A549 (cell line): ENCODE measurements around the gene CATSPERZ. TPM values are rescaled to one million over a fixed set of nuclear protein-coding genes. Genes with fewer than 3 reads are reported as not detected.
A peak's percentile ranks its signal among the peaks of the same experiment; 100 is the strongest.

ENCODE experiments used
- ATAC-seq, 2 experiments: fragments of 200-7000 bp in 1 of 2; fragments of >200 bp in 1 of 2; cut with Nextera tagmentation in 1 of 2; cut with Tn5 transposase in 1 of 2; 3 replicates each; pipeline versions ENCODE4 v1.8.0 to v1.9.1; 2018 to 2020; ENCODE audit warnings: mild to moderate bottlenecking in 1 of 2, moderate library complexity in 1 of 2
- CTCF ChIA-PET: fragments of 300-600 bp; sonication (Branson Sonifier 250); formaldehyde crosslinking; extraction: SDS; loops from one replicate; lab custom pipeline; 2021; ENCODE audit warnings: antibody characterized with exemption, inconsistent platforms; lab: Yijun Ruan, JAX
- POLR2A ChIA-PET: fragments of 350-600 bp; formaldehyde crosslinking; extraction: SDS; loops from one replicate; lab custom pipeline; 2021; ENCODE audit warnings: antibody characterized with exemption, inconsistent platforms; lab: Yijun Ruan, JAX
- DNase-seq, 2 experiments: peaks; one replicate each; pipeline versions ENCODE4 v3.0.0 to v3.0.0-alpha.2; 2011 to 2016; ENCODE audit warnings: low read depth in 1 of 2, low spot score in 1 of 2
- FAIRE-seq: peaks from 2 replicates; lab custom pipeline; 2011; peaks lifted over from hg19 to GRCh38; lab: Jason Lieb, UNC
- H3K27ac ChIP-seq, 2 experiments: fragments of >200 bp; sonication (Bioruptor Twin); formaldehyde crosslinking; 3 replicates each; pipeline ENCODE4 v1.5.1; 2016 to 2017
- H3K4me1 ChIP-seq: fragments of >200 bp; sonication (Bioruptor Twin); formaldehyde crosslinking; 3 replicates; pipeline ENCODE4 v1.6.1; 2016
- H3K4me2 ChIP-seq: fragments of >200 bp; sonication (Bioruptor Twin); formaldehyde crosslinking; 3 replicates; pipeline ENCODE4 v1.6.1; 2016
- H3K4me3 ChIP-seq: fragments of >200 bp; sonication (Bioruptor Twin); formaldehyde crosslinking; 3 replicates; pipeline ENCODE4 v1.5.1; 2016
- H3K9me3 ChIP-seq: fragments of >200 bp; sonication (Bioruptor Twin); formaldehyde crosslinking; 3 replicates; pipeline ENCODE4 v1.6.1; 2016
- CBX8 ChIP-seq: fragments of 200-600 bp; sonication (generic); IDR thresholded peaks from 2 replicates; pipeline ENCODE4 v1.6.1; 2016
- CEBPB ChIP-seq, 2 experiments: fragments of >200 bp in 1 of 2; sonication (Bioruptor Twin) in 1 of 2; formaldehyde crosslinking in 1 of 2; IDR thresholded peaks; 2 replicates each; pipeline ENCODE4 v1.6.1; 2012 to 2016
- CHD2 ChIP-seq: fragments of 150-350 bp; IDR thresholded peaks from 2 replicates; pipeline ENCODE4 v1.6.1; 2014; ENCODE audit warnings: low read length; ENCODE audit not compliant: partially characterized antibody
- EHMT2 ChIP-seq: fragments of 200-600 bp; sonication (generic); IDR thresholded peaks from 2 replicates; pipeline ENCODE4 v1.6.1; 2016; ENCODE audit warnings: antibody characterized with exemption, low read depth, mild to moderate bottlenecking, moderate library complexity
- ESRRA ChIP-seq: fragments of 150-350 bp; IDR thresholded peaks from 2 replicates; pipeline ENCODE4 v1.6.1; 2014; ENCODE audit warnings: mild to moderate bottlenecking, low read length, borderline replicate concordance
- KDM1A ChIP-seq: fragments of 200-600 bp; sonication (generic); IDR thresholded peaks from 2 replicates; pipeline ENCODE4 v1.6.1; 2016; ENCODE audit warnings: low read depth, mild to moderate bottlenecking
- POLR2A ChIP-seq: IDR thresholded peaks from 2 replicates; pipeline ENCODE4 v1.6.1; 2012; ENCODE audit warnings: mild to moderate bottlenecking, low read length
- POLR2AphosphoS2 ChIP-seq: conservative IDR thresholded peaks from 2 replicates; pipeline ENCODE4 v1.6.1; 2012; ENCODE audit warnings: low read length, improper control_type of control experiment, inconsistent platforms
- RAD21 ChIP-seq, 2 experiments: fragments of >200 bp in 1 of 2; sonication (Bioruptor Twin) in 1 of 2; formaldehyde crosslinking in 1 of 2; IDR thresholded peaks in 1 of 2; conservative IDR thresholded peaks in 1 of 2; 2 replicates in 1 of 2; 3 replicates in 1 of 2; pipeline ENCODE4 v1.6.1; 2012 to 2018; ENCODE audit warnings: inconsistent platforms in 1 of 2
- RARB ChIP-seq: fragments of 250-450 bp; sonication (Bioruptor Pico); IDR thresholded peaks from 2 replicates; pipeline ENCODE4 v1.8.0; 2021; ENCODE audit warnings: mild to moderate bottlenecking, moderate library complexity
- RCOR1 ChIP-seq: fragments of 150-350 bp; IDR thresholded peaks from 2 replicates; pipeline ENCODE4 v1.6.1; 2014; ENCODE audit warnings: antibody characterized with exemption, low read length, low read depth
- RFX5 ChIP-seq: fragments of 450-650 bp; IDR thresholded peaks from 2 replicates; pipeline ENCODE4 v1.7.1; 2014; ENCODE audit warnings: antibody characterized with exemption, mild to moderate bottlenecking, moderate library complexity
- SMC3 ChIP-seq: fragments of >200 bp; sonication (Bioruptor Twin); formaldehyde crosslinking; IDR thresholded peaks from 3 replicates; pipeline ENCODE4 v1.6.1; 2018; ENCODE audit warnings: inconsistent platforms
- ZC3H11A ChIP-seq: fragments of 450-650 bp; IDR thresholded peaks from 2 replicates; pipeline ENCODE4 v1.6.1; 2014; ENCODE audit warnings: antibody characterized with exemption, mild to moderate bottlenecking
- ZSCAN20 ChIP-seq: fragments of 250-450 bp; sonication (Bioruptor Pico); IDR thresholded peaks from 2 replicates; pipeline ENCODE4 v1.8.0; 2022; ENCODE audit warnings: mild to moderate bottlenecking, moderate library complexity
- WGBS: methylation state at CpG from one replicate; pipeline ENCODE4 v1.1.6; 2017; ENCODE audit errors: missing lambda C conversion rate; 5-methylcytosine and 5-hydroxymethylcytosine counted together
- polyA plus RNA-seq, 4 experiments: library from polyadenylated mRNA; depleted of rRNA in 3 of 4; stranded (reverse); fragments of >200 nt; fragmentation: RNase III in 1 of 4; extraction: RNeasy Plus Mini Kit Qiagen cat#74134 plus additional on column Dnase treatment in 1 of 4; gene quantifications; 2 replicates in 3 of 4; 3 replicates in 1 of 4; pipeline ENCODE4 v1.2.3, GENCODE V29; 2011 to 2017
- TF ChIP-seq, protein P1 (sequence below): fragments of >200 bp; sonication (Bioruptor Twin); formaldehyde crosslinking; IDR thresholded peaks from 3 replicates; pipeline ENCODE4 v1.5.1; 2016
- TF ChIP-seq, protein P2 (sequence below): IDR thresholded peaks from 2 replicates; pipeline ENCODE4 v1.6.1; 2012
- TF ChIP-seq, protein P3 (sequence below): fragments of >200 bp; sonication (Bioruptor Twin); formaldehyde crosslinking; IDR thresholded peaks from 2 replicates; pipeline ENCODE4 v1.6.1; 2016

The CATSPERZ gene
- polyA plus RNA-seq, 2 of the 4 experiments (the other 2 are of a cell fraction), result 1.9 to 3.4 TPM

DNA sequence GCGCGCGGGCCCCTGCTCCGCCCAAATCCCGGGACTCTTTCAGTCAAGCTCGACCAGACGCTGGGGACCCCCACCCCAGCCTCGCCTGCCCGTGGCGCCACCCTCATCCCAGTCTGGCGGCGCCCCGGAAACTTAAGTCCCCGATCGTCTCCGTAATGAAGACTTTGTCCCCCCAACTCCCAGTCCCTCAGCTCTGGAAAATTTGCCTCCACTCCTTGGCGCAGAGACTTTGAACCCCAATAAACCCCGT, 48.5 kb upstream of the CATSPERZ start:
- peak overlapping the region; percentile 98 for H3K4me2 ChIP-seq
- CTCF ChIA-PET, result interaction anchor here (0.9 to 12.2 kb wide), 21 partner anchors 9 to 402 kb away, joined by 3 to 220 read pairs (median 5); partner anchors contain the start of genes BAD, CATSPERZ, ESRRA and FERMT3
- peak overlapping the region; percentile 84 for H3K4me3 ChIP-seq
- WGBS, result 2% methylated on average over 17 of the region's 18 CpGs
- H3K27ac ChIP-seq, result peak overlapping the region; percentile 92 to 94
- POLR2A ChIA-PET, result interaction anchor here (1.2 to 1.5 kb wide), 2 partner anchors 10 to 12 kb away, joined by 3 to 5 read pairs; partner anchors contain the start of gene FKBP2
- TF ChIP-seq KDM1A (no peak), RCOR1 (no peak), CBX8 (no peak), RFX5 (no peak), ZSCAN20 (CRISPR knock-in tag) (no peak), POLR2AphosphoS2 (no peak), CHD2 (no peak), RARB (CRISPR knock-in tag) (no peak), CEBPB (IDR thresholded peaks at IDR 0.05) (no peak)
- ATAC-seq, result no peak
- no peak for DNase-seq
- no peaks in the 10 kb centered on the region for H3K9me3 ChIP-seq
- peaks cover 31% of the 10 kb centered on the region for H3K4me1 ChIP-seq
- no peak for FAIRE-seq

DNA sequence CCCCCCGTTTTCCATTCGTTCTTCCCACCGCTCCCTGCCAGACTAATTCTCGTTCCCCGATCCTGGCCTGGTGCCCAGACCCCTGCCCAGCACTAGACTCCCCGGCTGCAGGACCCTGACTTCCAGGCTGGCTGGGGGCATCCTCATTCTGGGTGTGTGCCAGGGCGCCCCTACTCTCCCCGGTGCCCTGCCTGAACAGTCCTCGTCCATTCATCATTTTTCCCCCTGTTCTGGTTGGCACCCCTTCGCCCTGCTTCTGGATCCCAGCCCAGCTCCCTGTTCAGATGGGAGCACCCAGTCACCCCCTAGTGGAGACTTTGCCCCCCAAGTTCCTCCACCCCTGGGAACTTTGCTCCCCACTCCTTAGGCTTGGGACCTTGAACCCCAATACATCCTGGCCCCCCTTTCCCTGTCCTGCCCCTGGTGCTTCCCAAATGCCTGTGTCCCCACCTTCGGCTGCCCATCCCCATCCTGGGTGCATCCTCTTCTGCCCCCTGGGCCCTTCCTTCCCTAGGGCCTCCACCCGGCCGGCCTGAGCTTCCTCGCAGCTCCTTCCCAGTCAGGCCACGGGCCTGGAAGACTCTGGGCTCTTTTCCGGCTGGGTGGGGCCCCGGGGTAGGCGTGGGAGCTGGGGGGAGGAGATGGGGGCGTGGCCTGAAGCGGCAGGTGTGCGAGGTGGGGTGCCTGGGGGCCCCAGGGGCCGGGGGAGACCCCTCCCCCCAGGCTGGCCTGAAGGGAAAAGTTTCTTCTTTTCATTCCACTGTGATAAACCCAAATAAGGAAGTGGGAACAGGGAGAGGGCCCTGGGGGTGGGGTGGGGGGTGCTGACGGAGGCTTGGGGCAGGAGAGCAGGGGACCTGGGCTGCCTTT, 47.9 kb upstream of the CATSPERZ start:
- ChIA-PET POLR2A (interaction anchor here (0.6 to 1.5 kb wide), 3 partner anchors 11 to 19 kb away, joined by 3 to 7 read pairs (median 5); partner anchors contain the start of gene FKBP2), CTCF (interaction anchor here (0.5 to 12.2 kb wide), 24 partner anchors 9 to 1437 kb away, joined by 3 to 220 read pairs (median 4); partner anchors contain the start of genes CATSPERZ, ESRRA, FERMT3 and KCNK4)
- peak overlapping the region; percentile 92 to 94 for H3K27ac ChIP-seq
- H3K9me3 ChIP-seq, result no peaks in the 10 kb centered on the region
- ATAC-seq (peak; percentile 27 to 63; a peak in 5 of 6 replicates), FAIRE-seq (no peak), DNase-seq (peak in 1 of 2 experiments; percentile 69)
- TF ChIP-seq RARB (CRISPR knock-in tag), result no peak
- TF ChIP-seq SMC3, result 0 out of 3 replicates have a peak, but pooled peaks have one; percentile 5
- peak; percentile 60 for TF ChIP-seq POLR2A
- TF ChIP-seq, protein P1, sequence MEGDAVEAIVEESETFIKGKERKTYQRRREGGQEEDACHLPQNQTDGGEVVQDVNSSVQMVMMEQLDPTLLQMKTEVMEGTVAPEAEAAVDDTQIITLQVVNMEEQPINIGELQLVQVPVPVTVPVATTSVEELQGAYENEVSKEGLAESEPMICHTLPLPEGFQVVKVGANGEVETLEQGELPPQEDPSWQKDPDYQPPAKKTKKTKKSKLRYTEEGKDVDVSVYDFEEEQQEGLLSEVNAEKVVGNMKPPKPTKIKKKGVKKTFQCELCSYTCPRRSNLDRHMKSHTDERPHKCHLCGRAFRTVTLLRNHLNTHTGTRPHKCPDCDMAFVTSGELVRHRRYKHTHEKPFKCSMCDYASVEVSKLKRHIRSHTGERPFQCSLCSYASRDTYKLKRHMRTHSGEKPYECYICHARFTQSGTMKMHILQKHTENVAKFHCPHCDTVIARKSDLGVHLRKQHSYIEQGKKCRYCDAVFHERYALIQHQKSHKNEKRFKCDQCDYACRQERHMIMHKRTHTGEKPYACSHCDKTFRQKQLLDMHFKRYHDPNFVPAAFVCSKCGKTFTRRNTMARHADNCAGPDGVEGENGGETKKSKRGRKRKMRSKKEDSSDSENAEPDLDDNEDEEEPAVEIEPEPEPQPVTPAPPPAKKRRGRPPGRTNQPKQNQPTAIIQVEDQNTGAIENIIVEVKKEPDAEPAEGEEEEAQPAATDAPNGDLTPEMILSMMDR, result peak; percentile 30; the same call in 2 of the 3 replicates
- TF ChIP-seq RAD21 (conservative IDR thresholded peaks at IDR 0.05 in 1 of 2, IDR thresholded peaks at IDR 0.05 in 1 of 2), result peak in 1 of 2 experiments; percentile 17; a peak in 1 of 5 replicates
- TF ChIP-seq, protein P2, sequence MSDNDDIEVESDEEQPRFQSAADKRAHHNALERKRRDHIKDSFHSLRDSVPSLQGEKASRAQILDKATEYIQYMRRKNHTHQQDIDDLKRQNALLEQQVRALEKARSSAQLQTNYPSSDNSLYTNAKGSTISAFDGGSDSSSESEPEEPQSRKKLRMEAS, result 0 out of 2 replicates have a peak, but pooled peaks have one; percentile 24
- no peak for TF ChIP-seq EHMT2
- TF ChIP-seq ZC3H11A, result no peak
- peaks cover 32% of the 10 kb centered on the region for H3K4me1 ChIP-seq
- peak overlapping the region; percentile 84 for H3K4me3 ChIP-seq
- 4% methylated on average over 19 of the region's 23 CpGs for WGBS
- H3K4me2 ChIP-seq, result peak overlapping the region; percentile 98

DNA sequence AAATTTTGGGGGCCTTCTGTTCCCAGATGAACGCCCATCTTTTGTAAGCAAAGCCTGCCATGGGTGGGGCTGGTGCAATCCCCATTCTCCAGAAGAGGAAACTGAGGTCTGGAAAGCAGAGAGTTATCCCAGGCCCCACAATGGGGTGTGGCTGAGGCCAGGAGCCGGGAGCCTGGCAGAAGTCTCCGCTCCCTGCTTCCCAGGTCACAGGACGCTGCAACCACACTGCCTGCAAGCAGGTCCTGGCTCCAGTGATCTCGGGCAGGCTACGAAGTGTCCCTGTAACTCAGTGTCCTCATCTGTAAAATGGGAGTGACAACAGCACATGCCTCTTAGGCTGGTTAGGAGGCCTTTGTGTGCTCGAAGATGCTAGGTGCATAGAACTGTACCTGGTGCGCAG, 47.1 kb upstream of the CATSPERZ start:
- Histone ChIP-seq H3K4me1 (peaks cover 27% of the 10 kb centered on the region), H3K9me3 (no peaks in the 10 kb centered on the region), H3K27ac (peak overlapping the region in 1 of 2 experiments; percentile 94; a peak in 3 of 6 replicates), H3K4me3 (no peak overlapping the region), H3K4me2 (peak overlapping the region; percentile 98)
- TF ChIP-seq KDM1A (peak; percentile 74; the same call in 1 of the 2 replicates), ESRRA (no peak)
- TF ChIP-seq, protein P3, sequence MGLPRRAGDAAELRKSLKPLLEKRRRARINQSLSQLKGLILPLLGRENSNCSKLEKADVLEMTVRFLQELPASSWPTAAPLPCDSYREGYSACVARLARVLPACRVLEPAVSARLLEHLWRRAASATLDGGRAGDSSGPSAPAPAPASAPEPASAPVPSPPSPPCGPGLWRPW, result no peak
- WGBS, result 66% methylated on average over 8 of the region's 8 CpGs
- POLR2A ChIA-PET, result interaction anchor here (1.5 kb wide), 1 partner anchor 12 kb away, joined by 5 read pairs; the partner anchor contains the start of gene FKBP2
- ATAC-seq (no peak), DNase-seq (no peak), FAIRE-seq (no peak)
- CTCF ChIA-PET, result interaction anchor here (0.5 to 12.2 kb wide), 7 partner anchors 12 to 1436 kb away, joined by 4 to 220 read pairs (median 14); partner anchors contain the start of genes CATSPERZ, ESRRA and KCNK4
